ENCODE results near the gene CHRNA5. TPM values are rescaled to one million over a fixed set of nuclear protein-coding genes. Genes with fewer than 3 reads are reported as not detected.

CHRNA5 gene
- polyA plus RNA-seq, 3 donors, result 0.19 TPM; not detected in 2

GRCh38 chr15:78550194-78550593 is 15.1 kb upstream of the CHRNA5 start:
- Histone ChIP-seq H3K4me1 (ENCODE audit: control insufficient read depth in 1 of 2, insufficient read depth in 2 of 2, low read length in 2 of 2) (no peaks in the 10 kb centered on the region), H3K27ac (ENCODE audit: low read depth in 1 of 2, low read length in 2 of 2) (no peak overlapping the region), H3K9ac (ENCODE audit: insufficient read depth, low read length, poor library complexity, severe bottlenecking) (no peak overlapping the region), H4K20me1 (ENCODE audit: insufficient read depth, low read length) (peaks cover 40% of the 10 kb centered on the region), H3K36me3 (replicated peaks in 1 of 2; ENCODE audit: control insufficient read depth in 1 of 2, insufficient read depth in 2 of 2, low read length in 2 of 2) (peaks cover 56 to 60% of the 10 kb centered on the region in 2 donors), H3K27me3 (ENCODE audit: control insufficient read depth in 2 of 2, insufficient read depth in 2 of 2, low read length in 2 of 2) (no peaks in the 10 kb centered on the region), H3K4me2 (replicated peaks; ENCODE audit: extremely low read depth, low read length, poor library complexity, severe bottlenecking) (no peak overlapping the region), H3K4me3 (replicated peaks in 1 of 3; ENCODE audit: low read depth in 2 of 3, low read length in 3 of 3) (no peak overlapping the region), H3K9me3 (replicated peaks in 1 of 2; ENCODE audit: control insufficient read depth in 1 of 2, insufficient read depth in 1 of 2, low read length in 2 of 2) (no peaks in the 10 kb centered on the region), H2AFZ (ENCODE audit: insufficient read depth, low read depth, low read length, poor library complexity, severe bottlenecking) (no peak overlapping the region), H3K79me2 (ENCODE audit: insufficient read depth, low read length) (no peaks in the 10 kb centered on the region)
- 95% methylated on average over 3 of the region's 6 CpGs for WGBS (ENCODE audit: insufficient coverage)
- Mint-ChIP-seq H3K9me3 (no peaks in the 10 kb centered on the region), H3K27me3 (ENCODE audit: low read depth in 3 of 3) (peaks cover 0 to 6% (median 3%) of the 10 kb centered on the region in 3 donors), H3K4me3 (no peak overlapping the region), H3K36me3 (peaks cover 55 to 60% of the 10 kb centered on the region in 2 donors), H3K4me1 (peaks cover 2% of the 10 kb centered on the region), H3K27ac (peak overlapping the region in 2 of 7 donors; percentile 42 to 60)
- no peak for DNase-seq
- no peak for TF ChIP-seq CTCF (IDR thresholded peaks at IDR 0.05)
- intact Hi-C loops (cut with micrococcal nuclease), result no loop called here

GRCh38 chr15:78550815-78551214 is 14.5 kb upstream of the CHRNA5 start:
- intact Hi-C loops (cut with micrococcal nuclease), result no loop called here
- H3K27me3 ChIP-seq (ENCODE audit: control insufficient read depth in 2 of 2, insufficient read depth in 2 of 2, low read length in 2 of 2), result no peaks in the 10 kb centered on the region
- no peak overlapping the region for H2AFZ ChIP-seq (ENCODE audit: insufficient read depth, low read depth, low read length, poor library complexity, severe bottlenecking)
- peaks cover 35% of the 10 kb centered on the region for H4K20me1 ChIP-seq (ENCODE audit: insufficient read depth, low read length)
- H3K27me3 Mint-ChIP-seq (ENCODE audit: low read depth in 3 of 3), result peaks cover 0 to 7% (median 6%) of the 10 kb centered on the region in 3 donors
- peak overlapping the region in 1 of 7 donors; percentile 45 for H3K27ac Mint-ChIP-seq
- H3K9ac ChIP-seq (ENCODE audit: insufficient read depth, low read length, poor library complexity, severe bottlenecking), result no peak overlapping the region
- no peak for DNase-seq
- H3K9me3 Mint-ChIP-seq, result no peaks in the 10 kb centered on the region
- H3K4me1 ChIP-seq (ENCODE audit: control insufficient read depth in 1 of 2, insufficient read depth in 2 of 2, low read length in 2 of 2), result no peaks in the 10 kb centered on the region
- WGBS (ENCODE audit: insufficient coverage), result 95% methylated on average over 2 of the region's 3 CpGs
- TF ChIP-seq CTCF (IDR thresholded peaks at IDR 0.05), result no peak
- H3K79me2 ChIP-seq (ENCODE audit: insufficient read depth, low read length), result no peaks in the 10 kb centered on the region
- H3K4me3 Mint-ChIP-seq, result no peak overlapping the region
- H3K36me3 ChIP-seq (replicated peaks in 1 of 2; ENCODE audit: control insufficient read depth in 1 of 2, insufficient read depth in 2 of 2, low read length in 2 of 2), result peaks cover 50 to 54% of the 10 kb centered on the region in 2 donors
- H3K36me3 Mint-ChIP-seq, result peaks cover 48 to 54% of the 10 kb centered on the region in 2 donors
- no peak overlapping the region for H3K4me3 ChIP-seq (replicated peaks in 1 of 3; ENCODE audit: low read depth in 2 of 3, low read length in 3 of 3)
- peaks cover 2% of the 10 kb centered on the region for H3K4me1 Mint-ChIP-seq
- H3K9me3 ChIP-seq (replicated peaks in 1 of 2; ENCODE audit: control insufficient read depth in 1 of 2, insufficient read depth in 1 of 2, low read length in 2 of 2), result no peaks in the 10 kb centered on the region
- no peak overlapping the region for H3K27ac ChIP-seq (ENCODE audit: low read depth in 1 of 2, low read length in 2 of 2)
- H3K4me2 ChIP-seq (replicated peaks; ENCODE audit: extremely low read depth, low read length, poor library complexity, severe bottlenecking), result no peak overlapping the region

All from CD14-positive monocyte (primary cell).